AG10803 (cell line): ENCODE measurements around the gene ADM2.
"Not testable (repeated sequence)": the region's sequence is repeated elsewhere in the genome, so short reads cannot be mapped to it uniquely, and the experiment has no call there.

Experiments
- DNase-seq: peaks from one replicate; pipeline ENCODE4 v3.0.0; 2010; ENCODE audit warnings: low read depth
- H3K4me3 ChIP-seq: 2 replicates; pipeline ENCODE4 v1.5.1; 2011; ENCODE audit warnings: mild to moderate bottlenecking, low read length, control low read depth
- TF ChIP-seq, protein P1 (sequence below): conservative IDR thresholded peaks from 2 replicates; pipeline ENCODE4 v1.5.1; 2011; ENCODE audit warnings: mild to moderate bottlenecking, low read length, control low read depth, inconsistent platforms

ADM2 gene

GRCh38 chr22:50513175-50513574 lies 31.8 kb downstream of the ADM2 start:
- no peak for DNase-seq
- TF ChIP-seq, protein P1, sequence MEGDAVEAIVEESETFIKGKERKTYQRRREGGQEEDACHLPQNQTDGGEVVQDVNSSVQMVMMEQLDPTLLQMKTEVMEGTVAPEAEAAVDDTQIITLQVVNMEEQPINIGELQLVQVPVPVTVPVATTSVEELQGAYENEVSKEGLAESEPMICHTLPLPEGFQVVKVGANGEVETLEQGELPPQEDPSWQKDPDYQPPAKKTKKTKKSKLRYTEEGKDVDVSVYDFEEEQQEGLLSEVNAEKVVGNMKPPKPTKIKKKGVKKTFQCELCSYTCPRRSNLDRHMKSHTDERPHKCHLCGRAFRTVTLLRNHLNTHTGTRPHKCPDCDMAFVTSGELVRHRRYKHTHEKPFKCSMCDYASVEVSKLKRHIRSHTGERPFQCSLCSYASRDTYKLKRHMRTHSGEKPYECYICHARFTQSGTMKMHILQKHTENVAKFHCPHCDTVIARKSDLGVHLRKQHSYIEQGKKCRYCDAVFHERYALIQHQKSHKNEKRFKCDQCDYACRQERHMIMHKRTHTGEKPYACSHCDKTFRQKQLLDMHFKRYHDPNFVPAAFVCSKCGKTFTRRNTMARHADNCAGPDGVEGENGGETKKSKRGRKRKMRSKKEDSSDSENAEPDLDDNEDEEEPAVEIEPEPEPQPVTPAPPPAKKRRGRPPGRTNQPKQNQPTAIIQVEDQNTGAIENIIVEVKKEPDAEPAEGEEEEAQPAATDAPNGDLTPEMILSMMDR, result no peak
- H3K4me3 ChIP-seq, result no peak overlapping the region

DNA sequence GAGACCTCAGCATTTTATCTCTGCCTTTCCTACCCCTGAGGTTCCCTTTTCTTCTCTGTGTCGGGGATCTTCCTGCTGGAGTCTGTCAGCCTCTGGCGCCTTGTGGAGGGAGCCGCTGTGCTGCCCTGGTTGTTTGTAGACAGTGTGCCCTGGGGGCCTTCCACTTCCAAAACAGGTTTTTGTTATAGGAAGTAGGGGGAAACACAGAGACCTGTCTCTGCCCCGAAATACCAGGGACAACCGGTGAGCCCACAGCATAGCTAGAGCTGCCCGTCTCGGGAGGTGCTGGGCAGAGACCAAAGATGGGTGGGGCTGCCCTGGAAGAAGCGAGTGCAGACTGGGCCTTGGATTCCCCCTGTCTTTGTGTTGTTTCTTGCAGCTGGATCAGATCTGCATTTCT lies 34.7 kb downstream of the ADM2 start:
- TF ChIP-seq, protein P1, result no peak
- DNase-seq, result no peak
- no peak overlapping the region for H3K4me3 ChIP-seq

- TF ChIP-seq, protein P1, result no peak
- H3K4me3 ChIP-seq, result no peak overlapping the region
- no peak for DNase-seq
Observed at GRCh38 chr22:50516891-50517290, 35.5 kb downstream of the ADM2 start.

- DNase-seq, result no peak
- H3K4me3 ChIP-seq, result no peak overlapping the region
- TF ChIP-seq, protein P1, result no peak
Observed at GRCh38 chr22:50517495-50518260, 36.3 kb downstream of the ADM2 start.

DNA sequence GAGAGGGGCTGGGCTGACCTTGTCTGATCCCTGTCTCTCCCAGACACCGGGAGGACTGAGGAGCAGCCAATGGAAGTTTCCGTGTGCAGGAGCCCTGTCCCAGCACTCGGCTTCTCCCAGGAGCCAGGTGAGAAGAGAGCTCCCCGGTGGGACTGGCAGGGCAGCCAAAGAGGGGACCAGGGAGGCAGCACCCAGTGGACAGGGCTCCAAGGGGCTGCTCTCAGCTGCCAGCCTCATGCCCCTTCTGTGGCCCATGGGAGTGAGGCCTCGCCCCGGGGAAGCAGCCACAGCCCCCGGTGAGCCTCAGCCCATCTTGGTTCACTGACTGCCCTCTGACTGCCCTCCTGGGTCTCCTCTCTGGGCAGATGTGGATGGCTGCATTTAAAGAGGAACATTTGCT lies 37.3 kb downstream of the ADM2 start:
- no peak for DNase-seq
- no peak overlapping the region for H3K4me3 ChIP-seq
- TF ChIP-seq, protein P1, result no peak

- no peak for DNase-seq
- no peak overlapping the region for H3K4me3 ChIP-seq
- TF ChIP-seq, protein P1, result no peak
Observed at GRCh38 chr22:50519151-50519550, 37.8 kb downstream of the ADM2 start.

DNA sequence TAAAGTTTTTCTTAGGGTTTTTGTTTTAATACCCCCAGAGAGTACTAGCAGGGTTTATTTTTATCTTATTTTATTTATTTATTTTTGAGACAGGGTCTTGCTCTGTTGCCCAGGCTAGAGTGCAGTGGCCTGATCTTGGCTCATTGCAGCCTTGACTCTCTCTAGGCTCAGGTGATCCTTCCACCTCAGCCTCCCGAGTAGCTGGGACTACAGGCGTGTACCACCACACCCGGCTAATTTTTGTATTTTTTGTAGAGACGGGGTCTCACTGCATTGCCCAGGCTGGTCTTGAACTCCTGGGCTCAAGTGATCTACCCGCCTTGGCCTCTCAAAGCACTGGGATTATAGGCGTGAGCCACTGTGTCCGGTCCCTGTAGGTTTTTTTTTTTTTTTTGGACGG lies 38.8 kb downstream of the ADM2 start:
- not testable (repeated sequence) for DNase-seq, H3K4me3 ChIP-seq
